Osteoblast (primary cell): ENCODE measurements around the gene CNTFR. TPM values are rescaled to one million over a fixed set of nuclear protein-coding genes. Genes with fewer than 3 reads are reported as not detected.

Experiments used
- DNase-seq: peaks from one replicate; pipeline ENCODE4 v3.0.0; 2011; ENCODE audit warnings: low spot score, mixed read lengths; ENCODE audit not compliant: insufficient read length; ENCODE audit errors: missing footprints
- H2AFZ ChIP-seq: 2 replicates; pipeline ENCODE4 v1.6.0; 2011; ENCODE audit warnings: mild to moderate bottlenecking, low read length
- H3K27ac ChIP-seq: 2 replicates; pipeline ENCODE4 v1.5.1; 2011; ENCODE audit warnings: mild to moderate bottlenecking, low read depth, low read length, moderate library complexity
- H3K27me3 ChIP-seq: 2 replicates; pipeline ENCODE4 v1.6.0; 2012; ENCODE audit warnings: mild to moderate bottlenecking, control low read depth, inconsistent platforms, low read length, moderate library complexity; ENCODE audit not compliant: insufficient read depth
- H3K36me3 ChIP-seq: 2 replicates; pipeline ENCODE4 v1.5.1; 2011; ENCODE audit warnings: mild to moderate bottlenecking, low read length, control low read depth, moderate library complexity; ENCODE audit not compliant: insufficient read depth
- H3K4me1 ChIP-seq: 2 replicates; pipeline ENCODE4 v1.5.1; 2011; ENCODE audit warnings: mild to moderate bottlenecking, low read length, control low read depth, moderate library complexity; ENCODE audit not compliant: insufficient read depth
- H3K4me2 ChIP-seq: 2 replicates; pipeline ENCODE4 v1.6.0; 2011; ENCODE audit warnings: mild to moderate bottlenecking, low read length; ENCODE audit not compliant: insufficient read depth
- H3K4me3 ChIP-seq: fragments of 200-600 bp; sonication (generic); 3 replicates; pipeline ENCODE4 v1.5.1; 2012; ENCODE audit warnings: mild to moderate bottlenecking, low read length, inconsistent platforms; ENCODE audit not compliant: insufficient read depth
- H3K79me2 ChIP-seq: 2 replicates; pipeline ENCODE4 v1.6.0; 2012; ENCODE audit warnings: mild to moderate bottlenecking, low read length, control low read depth, inconsistent platforms; ENCODE audit not compliant: insufficient read depth
- H3K9me3 ChIP-seq: 2 replicates; pipeline ENCODE4 v1.5.1; 2011; ENCODE audit warnings: low read depth, low read length, control low read depth
- H4K20me1 ChIP-seq: 2 replicates; pipeline ENCODE4 v1.6.0; 2012; ENCODE audit warnings: mild to moderate bottlenecking, low read length, control low read depth; ENCODE audit not compliant: insufficient read depth
- CTCF ChIP-seq: IDR thresholded peaks from 2 replicates; pipeline ENCODE4 v1.5.1; 2011; ENCODE audit warnings: mild to moderate bottlenecking, low read depth, low read length, moderate library complexity; ENCODE audit errors: extremely low read depth
- total RNA-seq: library from RNA; depleted of rRNA; stranded (reverse); fragments of >200 nt; gene quantifications from 2 replicates; pipeline ENCODE4 v1.2.3, GENCODE V29; 2012

The CNTFR gene
- total RNA-seq, 1 donor, result not detected

DNA sequence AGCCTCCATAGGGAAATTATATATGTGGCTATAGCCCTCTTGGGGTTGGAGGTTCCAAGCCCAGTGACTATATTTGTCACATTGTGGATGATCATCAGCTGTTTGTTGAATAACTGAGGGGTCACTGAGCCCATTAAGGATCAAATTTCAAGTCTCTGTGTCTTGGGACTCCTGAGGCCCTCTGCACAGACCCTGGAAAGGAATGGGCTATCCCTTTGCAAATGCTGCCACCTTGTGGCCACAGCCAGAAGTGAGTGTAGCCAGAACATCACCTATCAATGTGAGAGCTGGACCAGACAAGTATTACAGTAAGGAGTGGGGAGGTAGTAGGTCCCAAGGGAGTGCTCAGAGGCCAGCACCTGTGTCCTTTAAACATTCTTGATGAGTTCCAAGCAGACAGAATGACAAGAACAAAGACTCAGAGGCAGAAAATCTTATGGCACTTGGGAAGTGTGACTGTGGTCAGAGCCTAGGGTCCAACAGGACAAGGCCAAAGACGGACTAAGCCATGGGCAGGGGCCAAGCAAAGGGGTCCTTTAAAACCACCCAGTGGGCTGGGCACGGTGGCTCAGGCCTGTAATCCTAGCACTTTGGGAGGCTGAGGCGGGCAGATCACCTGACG lies 14.2 kb upstream of the CNTFR start:
- Histone ChIP-seq H3K9me3 (no peaks in the 10 kb centered on the region), H3K36me3 (no peaks in the 10 kb centered on the region), H3K4me3 (no peak overlapping the region), H3K27me3 (peaks cover 6% of the 10 kb centered on the region), H2AFZ (no peak overlapping the region), H3K27ac (no peak overlapping the region), H3K4me2 (no peak overlapping the region), H3K79me2 (no peaks in the 10 kb centered on the region), H4K20me1 (no peaks in the 10 kb centered on the region), H3K4me1 (no peaks in the 10 kb centered on the region)
- peak; percentile 94 for DNase-seq
- peak; percentile 91 for TF ChIP-seq CTCF

DNA sequence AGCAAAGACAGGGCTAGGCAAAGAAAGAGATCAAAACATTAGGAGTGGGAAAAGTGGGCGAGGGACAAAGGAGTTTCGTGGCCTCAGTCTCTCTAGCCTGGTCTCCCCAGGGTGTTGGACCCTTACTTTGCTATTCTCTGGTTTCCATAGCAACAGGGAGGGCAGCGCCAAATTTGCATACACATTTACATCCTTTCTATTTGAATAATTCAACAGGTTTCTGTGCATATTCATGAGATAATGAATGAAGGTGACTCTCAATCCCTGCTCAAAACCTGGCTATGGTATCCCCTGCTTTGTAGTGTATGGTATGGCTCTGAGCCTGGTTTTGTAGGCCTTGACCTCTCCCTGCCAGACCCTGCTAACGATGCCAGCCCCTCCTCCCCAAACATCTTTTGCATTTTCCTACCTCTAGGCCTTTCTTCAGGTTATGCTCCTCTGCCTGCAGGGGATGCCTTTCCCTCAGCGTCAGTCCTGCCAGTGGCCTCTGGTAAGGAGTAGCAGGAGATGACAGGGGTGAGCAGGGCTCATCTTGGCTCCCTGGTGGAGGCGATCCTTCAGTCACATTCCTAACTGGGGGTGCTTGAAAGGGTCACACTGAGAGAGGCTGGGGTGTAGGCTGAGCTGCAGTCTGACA lies 12.5 kb upstream of the CNTFR start:
- H3K27ac ChIP-seq, result no peak overlapping the region
- peaks cover 9% of the 10 kb centered on the region for H3K27me3 ChIP-seq
- no peaks in the 10 kb centered on the region for H3K9me3 ChIP-seq
- peak; percentile 23 for DNase-seq
- TF ChIP-seq CTCF, result no peak
- no peaks in the 10 kb centered on the region for H3K4me1 ChIP-seq
- H3K4me2 ChIP-seq, result no peak overlapping the region
- H3K79me2 ChIP-seq, result no peaks in the 10 kb centered on the region
- no peak overlapping the region for H2AFZ ChIP-seq
- H3K4me3 ChIP-seq, result no peak overlapping the region
- no peaks in the 10 kb centered on the region for H4K20me1 ChIP-seq
- no peaks in the 10 kb centered on the region for H3K36me3 ChIP-seq

- H3K36me3 ChIP-seq, result no peaks in the 10 kb centered on the region
- no peak overlapping the region for H3K27ac ChIP-seq
- H4K20me1 ChIP-seq, result no peaks in the 10 kb centered on the region
- H2AFZ ChIP-seq, result no peak overlapping the region
- no peaks in the 10 kb centered on the region for H3K79me2 ChIP-seq
- no peak overlapping the region for H3K4me2 ChIP-seq
- peaks cover 11% of the 10 kb centered on the region for H3K27me3 ChIP-seq
- DNase-seq, result peak; percentile 1
- no peak for TF ChIP-seq CTCF
- H3K4me3 ChIP-seq, result no peak overlapping the region
- H3K9me3 ChIP-seq, result no peaks in the 10 kb centered on the region
- H3K4me1 ChIP-seq, result no peaks in the 10 kb centered on the region
These were observed 11.4 kb upstream of the CNTFR start for GRCh38 chr9:34600908-34601307.

GRCh38 chr9:34599546-34599945 lies 10.0 kb upstream of the CNTFR start:
- H3K4me2 ChIP-seq, result no peak overlapping the region
- H4K20me1 ChIP-seq, result peaks cover 2% of the 10 kb centered on the region
- no peaks in the 10 kb centered on the region for H3K4me1 ChIP-seq
- no peak overlapping the region for H3K27ac ChIP-seq
- DNase-seq, result peak; percentile 36
- no peak overlapping the region for H2AFZ ChIP-seq
- no peaks in the 10 kb centered on the region for H3K9me3 ChIP-seq
- peaks cover 12% of the 10 kb centered on the region for H3K27me3 ChIP-seq
- no peak for TF ChIP-seq CTCF
- H3K79me2 ChIP-seq, result no peaks in the 10 kb centered on the region
- H3K4me3 ChIP-seq, result no peak overlapping the region
- H3K36me3 ChIP-seq, result no peaks in the 10 kb centered on the region
